WTC11 (cell line): ENCODE measurements around the gene GAGE13. TPM values are rescaled to one million over a fixed set of nuclear protein-coding genes. Genes with fewer than 3 reads are reported as not detected.

Source experiments
- ATAC-seq: fragments of 200-7000 bp; cut with Tn5 transposase; 2 replicates; pipeline ENCODE4 v1.10.0; 2021; ENCODE audit warnings: mild to moderate bottlenecking, moderate library complexity
- CTCF ChIA-PET: fragments of 300-600 bp; sonication (Branson Sonifier 250); formaldehyde crosslinking; loops from one replicate; lab custom pipeline; 2021; ENCODE audit warnings: antibody characterized with exemption; lab: Charles Lee
- POLR2A ChIA-PET: fragments of 350-600 bp; sonication (Branson Sonifier 250); formaldehyde crosslinking; loops from one replicate; lab custom pipeline; 2021; ENCODE audit warnings: antibody characterized with exemption; lab: Charles Lee
- DNase-seq: peaks from one replicate; pipeline ENCODE4 v3.0.0; 2021; ENCODE audit warnings: low spot score
- H3K27ac Mint-ChIP-seq: 2 replicates; pipeline ENCODE4 v1.8.0; 2021; ENCODE audit warnings: mixed read lengths
- H3K27me3 Mint-ChIP-seq: 2 replicates; pipeline ENCODE4 v1.8.0; 2021; ENCODE audit warnings: low read depth, mild to moderate bottlenecking, moderate library complexity, mixed read lengths
- H3K36me3 Mint-ChIP-seq: 2 replicates; pipeline ENCODE4 v1.8.0; 2021; ENCODE audit warnings: mixed read lengths
- H3K4me1 Mint-ChIP-seq: 2 replicates; pipeline ENCODE4 v1.8.0; 2022; ENCODE audit warnings: mixed read lengths
- H3K4me3 Mint-ChIP-seq: 2 replicates; pipeline ENCODE4 v1.8.0; 2021; ENCODE audit warnings: mild to moderate bottlenecking, moderate library complexity, mixed read lengths
- H3K9me3 Mint-ChIP-seq: 2 replicates; pipeline ENCODE4 v1.8.0; 2021; ENCODE audit warnings: mixed read lengths
- FOXJ3 ChIP-seq: sonication (generic); formaldehyde crosslinking; IDR thresholded peaks from 2 replicates; pipeline ENCODE4 v1.9.0; 2021; ENCODE audit warnings: missing genetic modification reagents, mild to moderate bottlenecking, borderline replicate concordance
- FOXK1 ChIP-seq: sonication (generic); formaldehyde crosslinking; IDR thresholded peaks from 2 replicates; pipeline ENCODE4 v1.8.0; 2022; ENCODE audit warnings: mild to moderate bottlenecking, moderate library complexity, missing genetic modification reagents
- FOXP1 ChIP-seq: sonication (generic); formaldehyde crosslinking; IDR thresholded peaks from 2 replicates; pipeline ENCODE4 v1.8.0; 2022; ENCODE audit warnings: missing genetic modification reagents, mild to moderate bottlenecking, moderate library complexity, borderline replicate concordance
- GABPB1 ChIP-seq: sonication (generic); formaldehyde crosslinking; IDR thresholded peaks from 2 replicates; pipeline ENCODE4 v1.8.1; 2023; ENCODE audit warnings: mild to moderate bottlenecking, missing genetic modification reagents
- GRHL2 ChIP-seq: fragments of 250-450 bp; sonication (Bioruptor Pico); IDR thresholded peaks from 2 replicates; pipeline ENCODE4 v1.8.0; 2022; ENCODE audit warnings: mild to moderate bottlenecking, moderate library complexity; ENCODE audit not compliant: insufficient replicate concordance, severe bottlenecking
- IRF2 ChIP-seq: sonication (generic); formaldehyde crosslinking; IDR thresholded peaks from 2 replicates; pipeline ENCODE4 v1.8.0; 2022; ENCODE audit warnings: low read depth, missing genetic modification reagents, borderline replicate concordance
- MXD4 ChIP-seq: fragments of 250-450 bp; sonication (Bioruptor Pico); IDR thresholded peaks from 2 replicates; pipeline ENCODE4 v1.8.0; 2021; ENCODE audit warnings: mild to moderate bottlenecking, moderate library complexity, borderline replicate concordance
- MYBL2 ChIP-seq: sonication (generic); formaldehyde crosslinking; IDR thresholded peaks from 2 replicates; pipeline ENCODE4 v1.8.1; 2023; ENCODE audit warnings: mild to moderate bottlenecking, moderate library complexity, missing genetic modification reagents
- NFATC4 ChIP-seq: fragments of 250-450 bp; sonication (Bioruptor Pico); IDR thresholded peaks from 2 replicates; pipeline ENCODE4 v1.9.0; 2021; ENCODE audit warnings: mild to moderate bottlenecking
- PRRX2 ChIP-seq: fragments of 250-450 bp; sonication (Bioruptor Pico); IDR thresholded peaks from 2 replicates; pipeline ENCODE4 v1.8.0; 2021; ENCODE audit warnings: mild to moderate bottlenecking
- SMAD3 ChIP-seq: sonication (generic); formaldehyde crosslinking; IDR thresholded peaks from 2 replicates; pipeline ENCODE4 v1.8.0; 2022; ENCODE audit warnings: missing genetic modification reagents, mild to moderate bottlenecking, borderline replicate concordance
- ZNF138 ChIP-seq: sonication (generic); formaldehyde crosslinking; conservative IDR thresholded peaks from 2 replicates; pipeline ENCODE4 v1.8.1; 2022; ENCODE audit warnings: mild to moderate bottlenecking, moderate library complexity, missing genetic modification reagents
- total RNA-seq: library from RNA; stranded (reverse); gene quantifications from 3 replicates; pipeline ENCODE4 v1.2.3, GENCODE V29; 2021
- TF ChIP-seq, protein P1 (sequence below): sonication (generic); formaldehyde crosslinking; IDR thresholded peaks from 2 replicates; pipeline ENCODE4 v1.8.0; 2022; ENCODE audit warnings: mild to moderate bottlenecking, missing genetic modification reagents
- TF ChIP-seq, protein P2 (sequence below): sonication (generic); formaldehyde crosslinking; IDR thresholded peaks from 2 replicates; pipeline ENCODE4 v1.8.1; 2022; ENCODE audit warnings: low read depth, mild to moderate bottlenecking, moderate library complexity, missing genetic modification reagents, borderline replicate concordance
- TF ChIP-seq, protein P3 (sequence below): sonication (generic); formaldehyde crosslinking; IDR thresholded peaks from 2 replicates; pipeline ENCODE4 v1.8.1; 2023; ENCODE audit warnings: mild to moderate bottlenecking, missing genetic modification reagents
- TF ChIP-seq, protein P4 (sequence below): sonication (generic); formaldehyde crosslinking; IDR thresholded peaks from 2 replicates; pipeline ENCODE4 v1.8.0; 2022; ENCODE audit warnings: missing genetic modification reagents
- TF ChIP-seq, protein P5 (sequence below): sonication (generic); formaldehyde crosslinking; conservative IDR thresholded peaks from 2 replicates; pipeline ENCODE4 v1.8.1; 2022; ENCODE audit warnings: mild to moderate bottlenecking, missing genetic modification reagents
- TF ChIP-seq, protein P6 (sequence below): sonication (generic); formaldehyde crosslinking; IDR thresholded peaks from 2 replicates; pipeline ENCODE4 v1.8.0; 2023; ENCODE audit warnings: mild to moderate bottlenecking, missing genetic modification reagents
- TF ChIP-seq, protein P7 (sequence below): sonication (generic); formaldehyde crosslinking; IDR thresholded peaks from 2 replicates; pipeline ENCODE4 v1.8.1; 2023; ENCODE audit warnings: mild to moderate bottlenecking, moderate library complexity, missing genetic modification reagents

GAGE13 gene
- total RNA-seq, 1 experiment from 2014 or later = not detected

DNA sequence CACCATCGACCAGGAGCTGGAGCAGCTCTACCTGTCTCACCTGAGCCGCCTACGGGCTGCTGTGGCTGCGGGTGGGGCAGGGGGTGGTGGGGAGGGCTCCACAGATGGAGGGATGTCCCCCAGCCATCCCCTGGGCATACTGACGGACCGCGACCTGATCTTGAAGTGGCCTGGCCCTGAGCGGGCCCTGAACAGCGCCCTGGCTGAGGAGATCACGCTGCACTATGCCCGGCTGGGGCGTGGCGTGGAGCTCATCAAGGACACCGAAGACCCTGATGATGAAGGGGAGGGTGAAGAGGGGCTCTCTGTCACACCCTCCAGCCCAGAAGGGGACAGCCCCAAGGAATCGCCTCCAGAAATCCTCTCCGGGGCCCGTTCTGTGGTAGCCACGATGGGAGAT lies 45.2 kb upstream of the GAGE13 start:
- TF ChIP-seq, protein P1, sequence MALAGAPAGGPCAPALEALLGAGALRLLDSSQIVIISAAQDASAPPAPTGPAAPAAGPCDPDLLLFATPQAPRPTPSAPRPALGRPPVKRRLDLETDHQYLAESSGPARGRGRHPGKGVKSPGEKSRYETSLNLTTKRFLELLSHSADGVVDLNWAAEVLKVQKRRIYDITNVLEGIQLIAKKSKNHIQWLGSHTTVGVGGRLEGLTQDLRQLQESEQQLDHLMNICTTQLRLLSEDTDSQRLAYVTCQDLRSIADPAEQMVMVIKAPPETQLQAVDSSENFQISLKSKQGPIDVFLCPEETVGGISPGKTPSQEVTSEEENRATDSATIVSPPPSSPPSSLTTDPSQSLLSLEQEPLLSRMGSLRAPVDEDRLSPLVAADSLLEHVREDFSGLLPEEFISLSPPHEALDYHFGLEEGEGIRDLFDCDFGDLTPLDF (CRISPR knock-in tag) = no peak
- TF ChIP-seq, protein P2, sequence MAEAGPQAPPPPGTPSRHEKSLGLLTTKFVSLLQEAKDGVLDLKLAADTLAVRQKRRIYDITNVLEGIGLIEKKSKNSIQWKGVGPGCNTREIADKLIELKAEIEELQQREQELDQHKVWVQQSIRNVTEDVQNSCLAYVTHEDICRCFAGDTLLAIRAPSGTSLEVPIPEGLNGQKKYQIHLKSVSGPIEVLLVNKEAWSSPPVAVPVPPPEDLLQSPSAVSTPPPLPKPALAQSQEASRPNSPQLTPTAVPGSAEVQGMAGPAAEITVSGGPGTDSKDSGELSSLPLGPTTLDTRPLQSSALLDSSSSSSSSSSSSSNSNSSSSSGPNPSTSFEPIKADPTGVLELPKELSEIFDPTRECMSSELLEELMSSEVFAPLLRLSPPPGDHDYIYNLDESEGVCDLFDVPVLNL (CRISPR knock-in tag) = no peak
- TF ChIP-seq, protein P3, sequence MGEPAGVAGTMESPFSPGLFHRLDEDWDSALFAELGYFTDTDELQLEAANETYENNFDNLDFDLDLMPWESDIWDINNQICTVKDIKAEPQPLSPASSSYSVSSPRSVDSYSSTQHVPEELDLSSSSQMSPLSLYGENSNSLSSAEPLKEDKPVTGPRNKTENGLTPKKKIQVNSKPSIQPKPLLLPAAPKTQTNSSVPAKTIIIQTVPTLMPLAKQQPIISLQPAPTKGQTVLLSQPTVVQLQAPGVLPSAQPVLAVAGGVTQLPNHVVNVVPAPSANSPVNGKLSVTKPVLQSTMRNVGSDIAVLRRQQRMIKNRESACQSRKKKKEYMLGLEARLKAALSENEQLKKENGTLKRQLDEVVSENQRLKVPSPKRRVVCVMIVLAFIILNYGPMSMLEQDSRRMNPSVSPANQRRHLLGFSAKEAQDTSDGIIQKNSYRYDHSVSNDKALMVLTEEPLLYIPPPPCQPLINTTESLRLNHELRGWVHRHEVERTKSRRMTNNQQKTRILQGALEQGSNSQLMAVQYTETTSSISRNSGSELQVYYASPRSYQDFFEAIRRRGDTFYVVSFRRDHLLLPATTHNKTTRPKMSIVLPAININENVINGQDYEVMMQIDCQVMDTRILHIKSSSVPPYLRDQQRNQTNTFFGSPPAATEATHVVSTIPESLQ (CRISPR knock-in tag) = no peak
- no peak for TF ChIP-seq NFATC4 (CRISPR knock-in tag)
- no peak for TF ChIP-seq MYBL2

DNA sequence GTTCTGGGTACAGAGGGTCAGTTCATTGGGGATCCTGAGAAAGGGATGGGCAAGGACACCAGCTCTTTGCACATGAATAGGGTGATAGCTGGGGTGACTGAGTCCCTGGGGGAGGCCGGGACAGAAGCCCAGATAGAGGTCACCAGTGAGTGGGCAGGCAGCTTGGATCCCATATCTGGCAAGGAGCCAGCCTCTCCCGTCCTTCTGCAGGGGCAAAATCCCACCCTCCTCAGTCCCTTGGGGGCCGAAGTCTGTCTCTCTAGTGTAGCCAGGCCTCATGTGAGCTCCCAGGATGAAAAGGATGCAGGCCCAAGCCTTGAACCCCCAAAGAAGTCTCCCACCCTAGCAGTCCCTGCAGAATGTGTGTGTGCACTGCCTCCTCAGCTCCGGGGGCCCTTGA lies 44.8 kb upstream of the GAGE13 start:
- Mint-ChIP-seq H3K36me3 (no peaks in the 10 kb centered on the region), H3K4me3 (no peak overlapping the region), H3K27me3 (no peaks in the 10 kb centered on the region), H3K4me1 (peaks cover 8% of the 10 kb centered on the region), H3K9me3 (no peaks in the 10 kb centered on the region), H3K27ac (no peak overlapping the region)
- no peak for ATAC-seq
- no peak for DNase-seq
- no peak for TF ChIP-seq FOXJ3 (CRISPR knock-in tag)
- TF ChIP-seq PRRX2 = no peak
- no peak for TF ChIP-seq GRHL2 (CRISPR knock-in tag)
- TF ChIP-seq ZNF138 (CRISPR knock-in tag) = no peak
- no peak for TF ChIP-seq SMAD3 (CRISPR knock-in tag)
- POLR2A ChIA-PET = no interaction called here
- CTCF ChIA-PET = no interaction called here

More for the DNA sequence above, 45.2 kb upstream of the GAGE13 start:
- peaks cover 8% of the 10 kb centered on the region for H3K4me1 Mint-ChIP-seq
- no peak for ATAC-seq
- H3K4me3 Mint-ChIP-seq = no peak overlapping the region
- no peaks in the 10 kb centered on the region for H3K27me3 Mint-ChIP-seq
- no peaks in the 10 kb centered on the region for H3K9me3 Mint-ChIP-seq
- H3K27ac Mint-ChIP-seq = no peak overlapping the region
- CTCF ChIA-PET = no interaction called here
- DNase-seq = no peak
- POLR2A ChIA-PET = no interaction called here
- H3K36me3 Mint-ChIP-seq = no peaks in the 10 kb centered on the region

DNA sequence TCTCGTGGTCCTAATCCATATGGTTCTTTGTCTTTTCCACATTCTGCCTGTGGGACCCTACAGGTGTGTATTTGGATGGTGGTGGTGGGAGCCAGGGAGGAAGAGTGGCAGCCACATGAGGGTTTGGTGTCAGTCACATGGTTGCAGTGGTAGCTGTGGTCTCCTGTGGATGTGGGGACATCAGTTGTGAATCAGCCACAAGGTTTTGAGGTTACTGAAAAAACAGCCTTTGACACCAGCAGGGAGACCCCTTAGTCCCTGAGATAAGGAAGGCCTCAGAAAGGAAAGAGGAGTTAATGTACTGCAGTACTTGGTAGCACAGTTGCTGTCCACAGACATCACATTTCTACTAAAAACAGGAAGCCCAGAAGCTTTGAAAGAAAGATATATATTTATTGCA lies 43.7 kb upstream of the GAGE13 start:
- ChIA-PET CTCF (no interaction called here), POLR2A (no interaction called here)
- DNase-seq (no peak), ATAC-seq (no peak)
- Mint-ChIP-seq H3K36me3 (no peaks in the 10 kb centered on the region), H3K27me3 (no peaks in the 10 kb centered on the region), H3K4me3 (no peak overlapping the region), H3K9me3 (no peaks in the 10 kb centered on the region), H3K4me1 (peaks cover 4% of the 10 kb centered on the region), H3K27ac (no peak overlapping the region; the same call in 1 of the 2 replicates)
- TF ChIP-seq FOXK1 (CRISPR knock-in tag) = no peak
- TF ChIP-seq GABPB1 (CRISPR knock-in tag) = no peak
- TF ChIP-seq NFATC4 (CRISPR knock-in tag) = no peak
- no peak for TF ChIP-seq FOXJ3 (CRISPR knock-in tag)
- TF ChIP-seq, protein P4, sequence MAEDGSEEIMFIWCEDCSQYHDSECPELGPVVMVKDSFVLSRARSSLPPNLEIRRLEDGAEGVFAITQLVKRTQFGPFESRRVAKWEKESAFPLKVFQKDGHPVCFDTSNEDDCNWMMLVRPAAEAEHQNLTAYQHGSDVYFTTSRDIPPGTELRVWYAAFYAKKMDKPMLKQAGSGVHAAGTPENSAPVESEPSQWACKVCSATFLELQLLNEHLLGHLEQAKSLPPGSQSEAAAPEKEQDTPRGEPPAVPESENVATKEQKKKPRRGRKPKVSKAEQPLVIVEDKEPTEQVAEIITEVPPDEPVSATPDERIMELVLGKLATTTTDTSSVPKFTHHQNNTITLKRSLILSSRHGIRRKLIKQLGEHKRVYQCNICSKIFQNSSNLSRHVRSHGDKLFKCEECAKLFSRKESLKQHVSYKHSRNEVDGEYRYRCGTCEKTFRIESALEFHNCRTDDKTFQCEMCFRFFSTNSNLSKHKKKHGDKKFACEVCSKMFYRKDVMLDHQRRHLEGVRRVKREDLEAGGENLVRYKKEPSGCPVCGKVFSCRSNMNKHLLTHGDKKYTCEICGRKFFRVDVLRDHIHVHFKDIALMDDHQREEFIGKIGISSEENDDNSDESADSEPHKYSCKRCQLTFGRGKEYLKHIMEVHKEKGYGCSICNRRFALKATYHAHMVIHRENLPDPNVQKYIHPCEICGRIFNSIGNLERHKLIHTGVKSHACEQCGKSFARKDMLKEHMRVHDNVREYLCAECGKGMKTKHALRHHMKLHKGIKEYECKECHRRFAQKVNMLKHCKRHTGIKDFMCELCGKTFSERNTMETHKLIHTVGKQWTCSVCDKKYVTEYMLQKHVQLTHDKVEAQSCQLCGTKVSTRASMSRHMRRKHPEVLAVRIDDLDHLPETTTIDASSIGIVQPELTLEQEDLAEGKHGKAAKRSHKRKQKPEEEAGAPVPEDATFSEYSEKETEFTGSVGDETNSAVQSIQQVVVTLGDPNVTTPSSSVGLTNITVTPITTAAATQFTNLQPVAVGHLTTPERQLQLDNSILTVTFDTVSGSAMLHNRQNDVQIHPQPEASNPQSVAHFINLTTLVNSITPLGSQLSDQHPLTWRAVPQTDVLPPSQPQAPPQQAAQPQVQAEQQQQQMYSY (CRISPR knock-in tag) = no peak
- no peak for TF ChIP-seq MXD4 (CRISPR knock-in tag)
- TF ChIP-seq FOXP1 (CRISPR knock-in tag) = no peak
- TF ChIP-seq, protein P5, sequence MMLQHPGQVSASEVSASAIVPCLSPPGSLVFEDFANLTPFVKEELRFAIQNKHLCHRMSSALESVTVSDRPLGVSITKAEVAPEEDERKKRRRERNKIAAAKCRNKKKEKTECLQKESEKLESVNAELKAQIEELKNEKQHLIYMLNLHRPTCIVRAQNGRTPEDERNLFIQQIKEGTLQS (CRISPR knock-in tag) = no peak
- no peak for TF ChIP-seq IRF2 (CRISPR knock-in tag)
- TF ChIP-seq, protein P6, sequence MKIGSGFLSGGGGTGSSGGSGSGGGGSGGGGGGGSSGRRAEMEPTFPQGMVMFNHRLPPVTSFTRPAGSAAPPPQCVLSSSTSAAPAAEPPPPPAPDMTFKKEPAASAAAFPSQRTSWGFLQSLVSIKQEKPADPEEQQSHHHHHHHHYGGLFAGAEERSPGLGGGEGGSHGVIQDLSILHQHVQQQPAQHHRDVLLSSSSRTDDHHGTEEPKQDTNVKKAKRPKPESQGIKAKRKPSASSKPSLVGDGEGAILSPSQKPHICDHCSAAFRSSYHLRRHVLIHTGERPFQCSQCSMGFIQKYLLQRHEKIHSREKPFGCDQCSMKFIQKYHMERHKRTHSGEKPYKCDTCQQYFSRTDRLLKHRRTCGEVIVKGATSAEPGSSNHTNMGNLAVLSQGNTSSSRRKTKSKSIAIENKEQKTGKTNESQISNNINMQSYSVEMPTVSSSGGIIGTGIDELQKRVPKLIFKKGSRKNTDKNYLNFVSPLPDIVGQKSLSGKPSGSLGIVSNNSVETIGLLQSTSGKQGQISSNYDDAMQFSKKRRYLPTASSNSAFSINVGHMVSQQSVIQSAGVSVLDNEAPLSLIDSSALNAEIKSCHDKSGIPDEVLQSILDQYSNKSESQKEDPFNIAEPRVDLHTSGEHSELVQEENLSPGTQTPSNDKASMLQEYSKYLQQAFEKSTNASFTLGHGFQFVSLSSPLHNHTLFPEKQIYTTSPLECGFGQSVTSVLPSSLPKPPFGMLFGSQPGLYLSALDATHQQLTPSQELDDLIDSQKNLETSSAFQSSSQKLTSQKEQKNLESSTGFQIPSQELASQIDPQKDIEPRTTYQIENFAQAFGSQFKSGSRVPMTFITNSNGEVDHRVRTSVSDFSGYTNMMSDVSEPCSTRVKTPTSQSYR = no peak
- TF ChIP-seq, protein P7, sequence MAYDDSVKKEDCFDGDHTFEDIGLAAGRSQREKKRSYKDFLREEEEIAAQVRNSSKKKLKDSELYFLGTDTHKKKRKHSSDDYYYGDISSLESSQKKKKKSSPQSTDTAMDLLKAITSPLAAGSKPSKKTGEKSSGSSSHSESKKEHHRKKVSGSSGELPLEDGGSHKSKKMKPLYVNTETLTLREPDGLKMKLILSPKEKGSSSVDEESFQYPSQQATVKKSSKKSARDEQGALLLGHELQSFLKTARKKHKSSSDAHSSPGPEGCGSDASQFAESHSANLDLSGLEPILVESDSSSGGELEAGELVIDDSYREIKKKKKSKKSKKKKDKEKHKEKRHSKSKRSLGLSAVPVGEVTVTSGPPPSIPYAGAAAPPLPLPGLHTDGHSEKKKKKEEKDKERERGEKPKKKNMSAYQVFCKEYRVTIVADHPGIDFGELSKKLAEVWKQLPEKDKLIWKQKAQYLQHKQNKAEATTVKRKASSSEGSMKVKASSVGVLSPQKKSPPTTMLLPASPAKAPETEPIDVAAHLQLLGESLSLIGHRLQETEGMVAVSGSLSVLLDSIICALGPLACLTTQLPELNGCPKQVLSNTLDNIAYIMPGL (CRISPR knock-in tag) = no peak
